ENCODE measurements around the gene KIAA0930. TPM values are rescaled to one million over a fixed set of nuclear protein-coding genes. Genes with fewer than 3 reads are reported as not detected.
A peak's percentile ranks its signal among the peaks of the same experiment; 100 is the strongest.

Gene KIAA0930
- total RNA-seq, 6 experiments from 2014 or later: 24.5 to 57.9 (median 40.8) TPM

DNA sequence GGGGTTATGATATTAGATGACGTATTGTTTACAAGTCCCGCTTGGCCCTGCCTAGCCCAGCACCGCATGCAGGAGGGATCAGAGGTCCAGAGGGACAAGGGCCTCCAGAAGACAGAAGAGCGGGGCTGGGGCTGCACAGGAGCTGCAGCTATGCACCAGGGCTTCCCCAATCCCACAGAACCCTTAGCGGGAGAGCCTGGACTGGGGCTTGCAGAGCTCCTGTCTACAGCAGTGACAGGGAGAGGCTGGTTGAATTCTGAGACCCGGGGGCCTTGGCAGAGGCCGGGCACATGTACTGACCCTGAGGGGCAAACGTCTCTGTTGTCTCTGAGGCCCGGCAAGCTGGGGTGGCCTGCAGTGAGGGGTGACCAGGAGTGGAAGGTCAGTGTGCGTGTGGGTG lies 6.9 kb downstream of the KIAA0930 start:
- Histone ChIP-seq H3K36me3 (no peaks in the 10 kb centered on the region), H3K4me3 (no peak overlapping the region), H3K27me3 (no peaks in the 10 kb centered on the region), H3K4me1 (peaks cover 0 to 14% (median 6%) of the 10 kb centered on the region in 4 donors), H3K27ac (no peak overlapping the region), H3K9me3 (no peaks in the 10 kb centered on the region)
- no peak for TF ChIP-seq POLR2A (IDR thresholded peaks at IDR 0.05)
- TF ChIP-seq, protein P1, sequence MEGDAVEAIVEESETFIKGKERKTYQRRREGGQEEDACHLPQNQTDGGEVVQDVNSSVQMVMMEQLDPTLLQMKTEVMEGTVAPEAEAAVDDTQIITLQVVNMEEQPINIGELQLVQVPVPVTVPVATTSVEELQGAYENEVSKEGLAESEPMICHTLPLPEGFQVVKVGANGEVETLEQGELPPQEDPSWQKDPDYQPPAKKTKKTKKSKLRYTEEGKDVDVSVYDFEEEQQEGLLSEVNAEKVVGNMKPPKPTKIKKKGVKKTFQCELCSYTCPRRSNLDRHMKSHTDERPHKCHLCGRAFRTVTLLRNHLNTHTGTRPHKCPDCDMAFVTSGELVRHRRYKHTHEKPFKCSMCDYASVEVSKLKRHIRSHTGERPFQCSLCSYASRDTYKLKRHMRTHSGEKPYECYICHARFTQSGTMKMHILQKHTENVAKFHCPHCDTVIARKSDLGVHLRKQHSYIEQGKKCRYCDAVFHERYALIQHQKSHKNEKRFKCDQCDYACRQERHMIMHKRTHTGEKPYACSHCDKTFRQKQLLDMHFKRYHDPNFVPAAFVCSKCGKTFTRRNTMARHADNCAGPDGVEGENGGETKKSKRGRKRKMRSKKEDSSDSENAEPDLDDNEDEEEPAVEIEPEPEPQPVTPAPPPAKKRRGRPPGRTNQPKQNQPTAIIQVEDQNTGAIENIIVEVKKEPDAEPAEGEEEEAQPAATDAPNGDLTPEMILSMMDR (IDR thresholded peaks at IDR 0.05): no peak
- DNase-seq (no peak), ATAC-seq (no peak)
- 83% methylated on average over 1 of the region's 10 CpGs for WGBS (ENCODE audit: insufficient coverage, low coverage, low lambda C conversion rate, missing lambda C conversion rate)
- intact Hi-C loops (cut with DNase I): no loop called here

DNA sequence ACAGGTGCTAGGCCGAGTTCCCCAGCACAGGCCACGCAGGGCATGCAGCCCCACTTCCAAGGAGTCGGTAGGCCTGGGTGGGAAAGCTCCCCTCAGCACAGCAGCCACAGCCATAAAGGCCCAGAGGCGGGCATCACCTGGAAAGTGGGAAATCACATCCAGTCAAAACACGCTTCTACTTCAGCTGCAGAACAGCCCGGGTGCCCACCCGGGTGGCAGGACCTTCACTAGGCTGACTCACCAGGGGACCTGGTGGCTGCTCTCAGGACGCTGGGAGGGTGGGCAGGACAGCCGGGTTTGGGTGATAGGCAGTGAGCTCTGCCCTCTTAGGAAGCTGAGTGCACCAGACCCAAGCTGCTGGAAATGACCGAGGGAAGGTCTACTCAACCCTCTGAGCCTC lies 7.3 kb downstream of the KIAA0930 start:
- no peaks in the 10 kb centered on the region for H3K36me3 ChIP-seq
- intact Hi-C loops (cut with DNase I): no loop called here
- no peak overlapping the region for H3K4me3 ChIP-seq
- H3K9me3 ChIP-seq: no peaks in the 10 kb centered on the region
- WGBS (ENCODE audit: insufficient coverage, low coverage, low lambda C conversion rate, missing lambda C conversion rate): 80% methylated on average over 1 of the region's 10 CpGs
- TF ChIP-seq POLR2A (IDR thresholded peaks at IDR 0.05): no peak
- TF ChIP-seq, protein P1 (IDR thresholded peaks at IDR 0.05): no peak
- H3K27ac ChIP-seq: no peak overlapping the region
- DNase-seq (no peak), ATAC-seq (no peak)
- no peaks in the 10 kb centered on the region for H3K27me3 ChIP-seq
- peaks cover 0 to 14% (median 6%) of the 10 kb centered on the region in 4 donors for H3K4me1 ChIP-seq

DNA sequence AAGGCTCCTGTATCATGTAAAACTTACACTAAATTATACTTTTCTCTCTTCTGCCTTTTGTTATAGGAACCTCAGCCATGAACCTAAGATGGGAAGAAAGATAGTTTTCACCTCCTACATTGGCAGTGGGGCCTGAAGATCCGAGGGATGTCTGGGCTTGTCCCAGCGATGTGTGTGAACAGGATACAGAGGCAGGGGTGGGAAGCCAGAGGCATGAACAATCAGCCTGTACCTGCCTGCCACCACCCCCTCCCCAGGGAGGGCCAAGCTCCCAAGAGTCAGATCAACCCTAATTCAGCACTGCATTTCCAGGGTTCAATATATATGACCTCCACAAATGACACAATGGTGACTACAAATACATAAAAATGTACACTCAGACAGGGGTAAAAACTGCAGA lies 9.4 kb downstream of the KIAA0930 start:
- Histone ChIP-seq H3K4me3 (no peak overlapping the region), H3K9me3 (no peaks in the 10 kb centered on the region), H3K27ac (no peak overlapping the region), H3K36me3 (no peaks in the 10 kb centered on the region), H3K4me1 (peaks cover 0 to 10% (median 1%) of the 10 kb centered on the region in 4 donors), H3K27me3 (no peaks in the 10 kb centered on the region)
- DNase-seq: peak in 1 of 3 donors; percentile 8
- TF ChIP-seq, protein P1 (IDR thresholded peaks at IDR 0.05): no peak
- no peak for TF ChIP-seq POLR2A (IDR thresholded peaks at IDR 0.05)
- intact Hi-C loops (cut with DNase I): no loop called here
- 95% methylated on average over 2 of the region's 2 CpGs for WGBS (ENCODE audit: insufficient coverage, low coverage, low lambda C conversion rate, missing lambda C conversion rate)
- no peak for ATAC-seq

DNA sequence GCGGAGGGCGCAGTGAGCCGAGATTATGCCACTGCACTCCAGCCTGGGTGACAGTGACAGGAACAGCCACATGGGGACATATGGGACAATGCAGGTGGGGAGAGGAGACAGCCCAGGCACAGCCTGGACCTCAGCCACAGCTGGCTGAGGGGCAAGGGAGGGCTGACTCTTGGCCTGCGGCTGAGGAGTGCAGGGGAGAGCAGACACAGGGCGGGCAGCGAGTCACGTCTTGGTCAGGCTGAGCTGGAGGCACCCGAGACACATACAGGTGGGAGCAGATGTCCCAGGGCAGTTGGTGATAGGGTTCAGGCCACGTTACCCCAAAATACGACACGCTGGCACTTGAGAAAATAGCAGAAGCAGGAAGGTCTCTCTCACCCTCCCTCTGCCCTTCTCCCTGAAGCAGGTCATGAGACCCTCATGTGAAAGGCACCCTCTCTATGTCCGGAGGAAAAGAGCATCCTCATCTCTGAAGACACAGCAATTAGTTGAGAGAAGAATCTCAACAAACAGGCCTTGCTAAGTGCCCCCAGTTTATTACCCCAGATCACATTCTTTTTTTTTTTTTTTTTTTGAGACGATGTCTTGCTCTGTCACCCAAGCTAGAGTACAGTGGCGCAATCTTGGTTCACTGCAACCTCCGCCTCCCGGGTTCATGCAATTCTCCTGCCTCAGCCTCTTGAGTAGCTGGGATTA lies 10.5 kb downstream of the KIAA0930 start:
- Histone ChIP-seq H3K4me1 (peaks cover 0 to 22% (median 4%) of the 10 kb centered on the region in 4 donors), H3K27ac (no peak overlapping the region)
- WGBS (ENCODE audit: insufficient coverage, low coverage, low lambda C conversion rate, missing lambda C conversion rate): 56% methylated on average over 12 of the region's 16 CpGs

More for the DNA sequence above, 10.5 kb downstream of the KIAA0930 start:
- no peaks in the 10 kb centered on the region for H3K36me3 ChIP-seq
- intact Hi-C loops (cut with DNase I): no loop called here
- H3K9me3 ChIP-seq: no peaks in the 10 kb centered on the region
- H3K27me3 ChIP-seq: no peaks in the 10 kb centered on the region
- no peak overlapping the region for H3K4me3 ChIP-seq
- no peak for ATAC-seq
- DNase-seq: peak in 1 of 3 donors; percentile 16
- TF ChIP-seq, protein P1 (IDR thresholded peaks at IDR 0.05): no peak
- no peak for TF ChIP-seq POLR2A (IDR thresholded peaks at IDR 0.05)

Data from right lobe of liver (tissue), 6 donors.